Measurements from ENCODE around the gene SEMA6B. TPM values are rescaled to one million over a fixed set of nuclear protein-coding genes. Genes with fewer than 3 reads are reported as not detected.

The SEMA6B gene
- total RNA-seq, 1 donor from 2014 or later, result 1.8 TPM

DNA sequence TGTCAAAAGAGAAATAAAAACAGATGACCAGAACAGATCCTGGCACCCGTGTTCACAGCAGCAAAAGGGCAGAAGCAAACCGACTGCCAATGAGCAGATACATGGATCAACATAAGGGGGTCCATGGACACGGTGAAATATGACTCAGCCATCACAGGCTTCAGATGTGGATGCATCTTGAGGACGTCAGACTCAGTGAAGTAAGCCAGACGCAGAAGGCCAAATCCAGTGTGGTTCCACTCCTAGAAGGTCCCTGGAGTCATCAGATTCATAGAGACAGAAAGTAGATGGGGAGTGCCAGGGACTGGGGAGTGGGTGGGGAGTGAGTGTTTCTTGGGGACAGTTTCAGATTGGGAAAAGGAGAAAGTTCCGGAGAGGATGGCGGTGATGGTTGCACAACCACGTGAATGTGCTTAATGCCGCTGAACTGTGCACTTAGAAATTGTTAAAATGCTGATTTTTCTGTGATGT lies 28.8 kb upstream of the SEMA6B start:
- DNase-seq (ENCODE audit: low spot score) (no peak), ATAC-seq (no peak)

DNA sequence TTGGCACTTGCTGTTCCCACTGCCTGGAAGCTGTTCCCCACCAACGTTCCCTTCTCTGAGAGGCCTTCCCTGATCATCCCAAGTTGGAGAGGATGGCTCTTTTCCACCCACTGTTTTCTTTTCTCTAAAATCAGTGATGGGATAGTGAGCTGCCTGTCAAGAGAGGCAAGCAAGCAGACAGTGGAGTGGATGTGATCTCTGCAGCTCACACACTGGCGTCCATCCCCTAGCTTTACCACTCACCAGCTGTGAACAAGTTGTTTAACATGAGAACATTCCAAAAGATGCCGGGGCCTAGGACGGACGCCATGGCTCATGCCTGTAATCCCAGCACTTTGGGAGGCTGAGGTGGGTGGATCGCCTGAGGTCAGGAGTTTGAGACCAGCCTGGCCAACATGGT lies 28.0 kb upstream of the SEMA6B start:
- DNase-seq (ENCODE audit: low spot score), result no peak
- no peak for ATAC-seq

DNA sequence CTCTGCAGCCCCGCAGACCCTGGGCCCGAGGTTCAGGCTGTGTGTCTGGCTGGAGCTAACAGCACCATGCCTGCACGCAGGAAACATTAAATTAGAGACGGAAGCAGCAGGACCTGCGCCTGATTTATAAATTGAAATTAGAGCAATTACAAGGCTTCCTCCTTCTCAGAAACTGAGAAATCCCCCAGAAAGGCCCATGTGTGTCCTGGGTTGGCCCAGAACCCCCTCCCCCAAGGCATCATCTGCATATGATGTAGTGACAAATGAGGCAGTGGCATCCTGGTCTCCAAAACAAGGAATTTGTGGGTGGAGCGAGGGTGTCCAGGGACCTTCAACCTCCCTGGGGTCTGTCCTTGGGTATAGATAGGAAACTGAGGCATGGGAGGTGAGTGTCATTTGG lies 27.2 kb upstream of the SEMA6B start:
- no peak for ATAC-seq

DNA sequence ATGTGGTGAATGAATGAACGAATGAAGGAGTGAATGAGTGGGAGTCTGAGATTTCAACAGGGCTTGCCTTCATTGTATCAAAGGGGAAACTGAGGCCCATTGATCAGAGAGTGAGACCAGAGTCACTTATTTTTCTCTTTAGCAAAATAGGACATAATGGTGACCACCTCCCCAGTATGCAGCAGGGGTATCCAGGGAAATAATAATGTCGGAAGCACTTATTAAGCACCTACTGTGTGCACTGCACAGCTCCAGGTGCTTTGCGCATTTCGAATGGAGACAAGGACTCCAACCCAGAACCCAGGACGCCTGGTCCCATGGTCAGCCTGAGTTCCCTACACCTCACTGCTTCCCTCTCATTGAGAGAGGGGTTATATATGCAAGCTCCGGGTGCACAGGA lies 26.8 kb upstream of the SEMA6B start:
- no peak for DNase-seq (ENCODE audit: low spot score)
- ATAC-seq, result no peak

More for the DNA sequence above, 27.2 kb upstream of the SEMA6B start:
- DNase-seq (ENCODE audit: low spot score), result no peak

DNA sequence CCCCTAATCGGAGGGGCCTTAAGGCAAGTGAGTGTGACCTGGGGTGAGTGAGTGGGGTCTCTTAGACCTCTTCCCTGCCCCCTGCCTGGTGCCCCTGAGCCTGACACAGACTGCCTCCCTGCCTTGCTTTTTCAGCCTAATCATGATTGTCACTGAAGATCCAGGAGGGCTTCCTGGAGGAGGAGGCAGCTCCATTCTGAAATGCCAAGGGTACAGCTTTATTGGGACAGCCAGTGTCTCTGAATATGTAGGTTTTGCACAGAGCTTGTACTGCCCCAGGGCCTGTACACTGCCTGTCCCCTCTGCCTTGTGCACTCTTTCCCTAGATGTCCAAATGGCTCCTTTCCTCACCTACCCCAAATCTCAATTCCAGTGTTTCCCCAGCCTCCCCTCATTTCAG lies 26.1 kb upstream of the SEMA6B start:
- no peak for ATAC-seq
- DNase-seq (ENCODE audit: low spot score), result no peak

DNA sequence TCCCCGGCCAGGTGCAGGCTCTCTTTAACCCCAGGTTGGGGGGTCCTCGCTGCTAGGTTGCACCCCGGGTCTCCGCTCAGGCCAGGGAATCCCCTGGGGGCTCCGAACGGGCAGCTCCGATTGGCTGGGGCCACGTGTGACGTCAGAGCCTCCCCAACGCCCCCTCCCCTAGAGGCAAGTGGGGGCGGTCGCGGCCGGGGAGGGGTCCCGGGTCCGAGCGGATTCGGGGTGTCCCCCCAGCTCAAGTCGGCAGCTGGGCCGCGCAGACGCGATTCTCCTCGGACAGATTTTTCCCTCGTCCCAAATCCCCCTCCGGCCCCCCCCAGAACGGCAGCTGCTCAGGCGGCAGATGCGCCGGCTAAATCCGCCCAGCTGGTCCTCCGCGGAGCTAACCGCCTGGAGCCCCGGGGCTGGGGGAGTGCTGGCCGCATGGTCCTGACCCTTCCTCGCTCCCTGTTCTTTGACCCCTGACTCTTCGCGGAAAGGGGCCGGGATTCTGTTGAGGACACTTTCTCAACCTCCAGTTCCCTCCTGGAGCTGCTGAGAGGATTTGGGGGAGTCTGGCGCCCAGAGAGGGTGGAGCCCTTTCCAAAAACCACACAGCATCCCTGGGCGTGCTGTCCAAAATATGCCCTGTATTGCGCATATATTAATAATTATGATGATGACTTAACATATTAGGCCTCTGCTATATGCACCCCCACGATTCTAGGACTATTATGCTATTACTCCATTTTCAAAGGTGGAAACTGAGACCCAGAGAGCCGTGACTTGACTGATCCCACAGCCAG lies 25.4 kb upstream of the SEMA6B start:
- ATAC-seq (no peak), DNase-seq (ENCODE audit: low spot score) (no peak)

DNA sequence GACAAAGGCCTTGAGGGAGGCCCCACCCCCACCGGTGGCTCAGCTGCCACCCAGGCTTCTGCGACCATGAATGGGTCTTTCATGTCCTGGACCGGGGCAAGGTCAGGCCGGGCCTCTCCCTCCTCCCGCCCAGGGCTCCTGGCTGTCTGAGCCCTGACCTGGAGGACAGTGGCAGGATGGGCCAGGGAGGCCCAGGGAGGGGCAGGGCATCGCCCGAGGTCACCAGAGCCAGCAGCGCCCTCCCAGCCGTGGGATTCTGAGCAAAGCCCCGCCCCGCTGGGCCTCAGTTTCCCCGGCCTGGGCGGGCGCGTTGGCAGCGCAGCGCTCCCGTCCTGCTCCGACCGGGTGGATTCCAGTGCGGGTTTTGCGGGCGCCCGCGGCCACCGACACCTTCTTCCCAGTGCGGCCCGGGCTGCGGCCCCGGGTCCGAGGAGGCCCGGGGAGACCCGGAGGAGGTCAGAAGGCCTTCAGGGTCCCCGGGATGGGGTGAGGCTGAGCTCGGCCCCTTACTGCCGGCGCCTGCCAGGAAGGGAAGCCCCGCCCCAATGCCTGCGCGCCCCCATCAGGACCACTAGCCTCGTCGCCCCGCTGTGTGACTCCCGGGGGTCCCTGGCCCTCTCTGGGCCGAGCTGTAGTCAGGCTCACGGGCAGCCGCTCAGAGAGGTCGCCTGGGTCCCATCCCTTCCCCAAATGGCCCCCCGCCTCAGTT lies 24.6 kb upstream of the SEMA6B start:
- ATAC-seq, result peak; percentile 61
- no peak for DNase-seq (ENCODE audit: low spot score)

DNA sequence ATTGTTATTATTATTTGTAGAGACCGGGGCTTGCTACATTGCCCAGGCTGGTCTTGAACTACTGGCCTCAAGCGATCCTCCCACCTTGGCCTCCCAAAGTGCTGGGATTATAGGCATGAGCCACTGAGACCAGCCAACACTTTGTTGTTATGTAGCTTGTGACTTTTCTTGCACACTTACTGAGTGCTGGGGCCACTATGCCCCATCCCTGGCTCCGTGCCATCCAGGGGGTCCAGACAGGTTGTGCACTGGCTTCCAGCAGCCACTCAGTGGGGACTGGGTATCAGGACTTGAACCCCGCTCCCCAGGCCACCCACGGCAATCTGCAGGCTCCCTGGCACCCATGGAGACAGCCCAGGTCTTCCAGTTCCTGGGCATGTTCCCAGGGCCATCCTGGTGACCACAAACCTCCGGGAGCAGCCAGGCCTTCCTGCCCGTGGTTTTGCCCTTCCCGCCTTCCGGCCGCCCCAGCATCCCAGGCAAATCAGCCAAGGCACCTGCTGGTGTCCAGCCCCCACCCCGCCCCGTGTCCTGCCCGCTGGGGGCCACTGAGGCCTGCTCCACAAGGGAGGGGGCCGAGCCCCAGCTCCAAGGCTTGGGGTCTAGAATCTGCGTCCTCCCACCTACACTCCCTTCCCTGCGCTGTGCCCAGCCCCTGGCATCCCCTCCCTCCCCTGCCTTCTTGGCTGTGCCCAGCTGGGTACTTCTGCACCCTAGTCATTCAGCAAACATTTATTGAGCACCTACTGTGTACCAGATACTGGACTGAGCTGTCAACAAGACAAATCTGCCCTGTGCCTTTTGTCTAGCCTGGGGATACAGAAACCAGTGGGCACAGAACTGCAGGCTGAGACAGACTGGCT lies 23.7 kb upstream of the SEMA6B start:
- DNase-seq (ENCODE audit: low spot score), result no peak
- ATAC-seq, result peak; percentile 50

DNA sequence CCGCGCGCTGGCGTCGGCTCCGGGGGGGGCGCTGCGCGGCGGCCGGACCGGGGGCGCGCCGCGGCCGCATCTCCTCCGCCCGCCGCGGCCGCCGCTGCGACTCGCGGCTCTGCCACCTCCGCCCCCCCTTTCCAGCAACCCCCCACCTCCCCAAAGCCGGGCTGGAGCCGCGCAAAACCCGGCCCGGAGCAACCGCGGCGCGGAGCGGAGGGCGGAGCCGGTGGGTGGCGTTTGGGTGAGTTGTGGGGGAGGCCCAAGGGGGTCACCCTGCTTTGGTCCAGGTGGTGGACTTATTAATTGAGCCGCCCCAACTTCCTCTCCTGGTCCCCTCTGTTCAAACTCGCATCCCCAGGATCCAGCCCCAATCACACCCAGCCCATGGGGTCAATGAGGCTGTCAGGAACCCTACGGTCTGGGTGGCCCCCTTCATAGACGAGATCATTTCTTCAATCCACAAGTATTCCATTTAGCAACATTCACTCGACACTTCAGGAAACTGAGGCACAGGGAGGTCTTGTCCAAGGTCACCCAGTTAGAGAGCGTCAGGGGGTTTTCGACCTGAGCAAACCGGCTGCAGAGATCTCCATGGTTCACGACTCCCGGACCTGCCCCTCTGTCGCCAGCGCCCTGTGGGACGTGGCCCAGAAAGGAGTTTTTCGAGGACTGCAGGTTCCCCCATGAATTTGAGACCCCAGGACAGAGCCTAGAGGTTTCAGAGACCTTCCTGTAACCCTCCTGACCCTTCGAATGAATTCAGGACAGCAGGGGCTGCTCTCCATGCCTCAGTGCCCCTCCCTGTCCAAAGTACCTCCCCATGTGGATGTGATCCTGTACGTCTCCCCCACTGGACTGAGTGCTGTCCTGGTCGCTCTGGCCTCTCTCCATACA lies 22.4 kb upstream of the SEMA6B start:
- DNase-seq (ENCODE audit: low spot score) (no peak), ATAC-seq (no peak)

DNA sequence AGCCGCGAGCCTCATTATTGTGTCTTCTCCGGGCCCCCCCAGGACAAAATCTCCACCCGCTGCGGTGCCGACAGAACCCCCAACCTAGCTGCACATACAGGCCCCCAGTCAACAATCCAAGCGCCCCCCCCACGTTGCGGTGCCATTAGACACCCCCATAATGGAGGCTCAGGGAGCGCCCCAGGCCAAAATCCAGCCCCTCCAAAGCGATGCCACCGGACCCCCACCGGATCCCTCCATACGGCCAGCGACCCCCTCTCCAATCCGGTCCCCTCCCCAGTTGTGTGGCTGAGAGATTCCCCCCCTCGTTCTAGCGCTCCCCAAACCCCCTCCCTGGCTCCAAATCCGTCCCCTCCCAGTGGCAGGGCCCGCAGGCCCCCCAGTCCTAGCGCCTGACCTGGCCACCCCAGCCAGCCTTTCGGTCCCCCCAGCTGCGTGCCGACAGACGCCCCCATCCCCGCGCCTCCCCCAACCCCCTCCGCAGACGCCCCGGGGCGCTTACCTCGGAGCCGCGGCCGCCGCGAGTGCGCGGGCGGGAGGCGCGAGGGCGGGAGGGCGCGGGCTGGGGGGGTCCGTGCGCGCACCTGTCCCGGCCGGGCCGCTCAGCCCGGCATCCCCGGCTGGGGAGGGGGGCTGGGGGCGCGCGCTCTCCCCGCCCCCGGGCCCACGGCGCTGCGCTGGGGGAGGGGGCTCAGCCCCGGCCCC lies 21.6 kb upstream of the SEMA6B start:
- ATAC-seq, result no peak
- DNase-seq (ENCODE audit: low spot score), result no peak

DNA sequence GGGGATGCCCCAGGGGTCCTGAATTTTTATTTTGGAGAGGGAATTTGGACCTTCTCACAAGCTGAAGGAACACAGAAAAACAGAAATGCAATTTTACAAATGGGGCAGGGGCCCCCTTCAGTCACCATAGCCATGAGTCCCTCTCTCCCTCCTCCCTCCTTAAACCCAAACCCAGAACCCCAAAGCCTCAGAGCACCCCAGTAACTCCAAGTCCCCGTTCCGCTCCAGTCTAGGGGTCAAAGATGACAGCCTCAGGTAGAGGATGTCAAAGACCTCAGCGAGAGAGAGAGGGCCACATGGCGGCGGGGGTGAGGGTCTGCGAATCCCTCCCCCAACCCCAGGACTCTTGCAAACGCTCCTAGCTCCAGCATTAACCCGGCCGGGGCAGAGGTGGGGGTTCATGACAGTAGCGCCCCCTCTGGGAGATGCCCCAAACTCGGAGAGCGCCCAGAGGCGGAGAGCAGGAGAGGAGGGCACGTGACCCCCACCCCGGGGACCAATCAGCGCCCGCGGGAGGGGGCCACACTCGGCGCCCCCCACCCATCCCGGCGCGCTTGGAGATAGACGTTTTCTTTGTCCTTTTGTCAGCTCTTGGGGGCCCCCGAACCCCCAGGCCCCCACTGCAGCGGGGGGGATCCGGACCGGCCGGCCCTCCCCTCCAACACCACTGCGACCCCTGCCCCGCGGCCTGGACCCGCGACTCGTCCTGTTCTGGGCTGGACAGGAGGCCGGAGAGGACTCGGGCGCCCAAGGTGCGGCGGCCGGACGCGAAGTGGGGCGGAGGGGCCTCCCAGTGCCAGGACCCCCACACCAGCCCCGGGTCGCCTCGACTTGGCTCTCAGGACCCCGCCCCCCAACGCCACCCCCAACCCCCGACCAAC lies 20.8 kb upstream of the SEMA6B start:
- ATAC-seq (no peak), DNase-seq (ENCODE audit: low spot score) (no peak)

DNA sequence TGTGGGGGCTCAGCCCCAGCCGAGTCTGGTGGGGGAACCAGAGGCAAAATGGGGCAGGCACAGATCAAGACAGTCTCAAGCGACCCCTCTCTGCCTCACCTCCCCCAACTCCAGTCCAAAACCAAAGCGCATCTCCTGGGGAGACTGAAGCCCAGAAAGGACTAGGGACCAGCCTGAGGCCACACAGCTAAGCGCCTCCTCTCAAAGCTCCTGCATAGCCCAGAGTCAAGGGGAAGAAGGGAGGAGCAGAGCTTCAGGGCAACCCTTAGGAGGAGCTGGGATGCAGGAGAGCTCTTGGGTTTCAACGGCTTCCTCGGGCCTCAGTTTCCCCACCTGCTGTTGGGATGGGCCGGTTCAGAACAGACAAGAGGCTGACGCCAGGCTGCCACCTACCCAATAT lies 19.9 kb upstream of the SEMA6B start:
- no peak for ATAC-seq
- no peak for DNase-seq (ENCODE audit: low spot score)

DNA sequence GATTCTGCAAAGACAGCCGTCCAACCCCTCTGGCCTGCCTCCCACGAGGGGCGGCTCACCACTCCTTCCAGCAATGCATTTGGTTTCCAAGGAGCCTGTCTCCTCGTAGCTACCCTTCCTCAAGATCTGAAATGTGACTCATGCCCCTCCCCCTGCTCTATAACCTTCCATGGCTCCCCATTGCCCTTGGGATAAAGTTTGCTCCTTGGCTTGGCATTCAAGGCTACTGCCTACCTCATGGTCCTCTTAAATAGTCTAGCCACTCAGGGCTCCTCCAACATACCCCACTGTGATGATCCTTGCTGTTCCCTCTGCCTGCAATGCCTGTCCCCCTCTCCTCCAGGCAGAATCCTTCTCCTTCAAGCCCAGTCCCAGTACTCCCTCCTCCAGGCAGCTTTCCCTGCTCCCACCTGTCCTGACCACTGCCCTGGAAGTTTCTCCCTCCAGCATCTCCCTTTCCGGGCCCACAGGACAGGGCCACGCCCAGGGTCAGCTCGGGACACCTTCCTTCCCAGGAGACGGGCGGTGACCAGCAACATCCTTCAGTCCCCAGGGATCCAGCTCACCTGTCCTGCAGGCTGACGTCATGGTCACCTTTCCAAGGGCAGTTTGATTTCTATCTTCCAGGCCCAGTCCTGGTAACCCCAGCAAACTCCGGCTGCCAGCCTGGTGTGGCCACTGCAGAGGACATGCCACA lies 19.2 kb upstream of the SEMA6B start:
- DNase-seq (ENCODE audit: low spot score), result no peak

DNA sequence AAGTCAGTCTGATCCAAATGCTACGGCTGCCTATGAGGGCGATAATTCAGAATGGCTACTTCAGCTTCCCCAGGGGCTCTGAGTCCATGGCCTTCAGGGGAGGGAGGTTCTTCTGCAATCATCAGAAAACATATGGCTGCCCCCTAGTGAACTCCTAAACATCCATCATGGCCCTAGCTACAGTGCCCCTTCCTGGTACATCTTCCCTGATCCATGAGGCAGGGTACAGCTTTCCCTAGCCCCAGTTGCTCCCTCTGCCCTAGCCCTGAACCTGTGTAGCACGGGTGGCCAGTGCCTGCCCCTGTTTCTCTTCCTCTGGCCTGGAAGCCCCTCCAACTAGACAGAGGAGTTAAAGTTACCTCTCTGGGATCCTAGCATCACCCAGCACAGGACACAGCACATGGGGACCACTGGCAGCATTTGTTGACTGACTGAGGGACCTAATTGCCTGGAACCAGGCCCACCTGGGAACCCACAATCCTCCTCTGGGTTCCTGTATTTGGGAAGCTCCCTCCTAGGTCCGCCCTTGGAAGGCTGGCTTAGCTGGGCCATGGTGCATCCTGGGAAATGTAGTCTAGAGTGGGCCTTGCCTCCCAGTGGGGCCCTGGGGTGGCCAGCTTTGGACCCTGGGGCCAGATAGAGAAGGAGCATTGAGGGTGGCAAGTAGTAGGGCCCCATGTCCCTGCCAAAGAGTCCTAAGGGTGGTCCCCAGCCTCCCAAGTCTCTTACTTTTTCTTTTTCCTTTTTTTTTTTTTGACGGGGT lies 17.7 kb upstream of the SEMA6B start:
- peak; percentile 31 for ATAC-seq
- no peak for DNase-seq (ENCODE audit: low spot score)

More for the DNA sequence above, 19.2 kb upstream of the SEMA6B start:
- ATAC-seq, result no peak

DNA sequence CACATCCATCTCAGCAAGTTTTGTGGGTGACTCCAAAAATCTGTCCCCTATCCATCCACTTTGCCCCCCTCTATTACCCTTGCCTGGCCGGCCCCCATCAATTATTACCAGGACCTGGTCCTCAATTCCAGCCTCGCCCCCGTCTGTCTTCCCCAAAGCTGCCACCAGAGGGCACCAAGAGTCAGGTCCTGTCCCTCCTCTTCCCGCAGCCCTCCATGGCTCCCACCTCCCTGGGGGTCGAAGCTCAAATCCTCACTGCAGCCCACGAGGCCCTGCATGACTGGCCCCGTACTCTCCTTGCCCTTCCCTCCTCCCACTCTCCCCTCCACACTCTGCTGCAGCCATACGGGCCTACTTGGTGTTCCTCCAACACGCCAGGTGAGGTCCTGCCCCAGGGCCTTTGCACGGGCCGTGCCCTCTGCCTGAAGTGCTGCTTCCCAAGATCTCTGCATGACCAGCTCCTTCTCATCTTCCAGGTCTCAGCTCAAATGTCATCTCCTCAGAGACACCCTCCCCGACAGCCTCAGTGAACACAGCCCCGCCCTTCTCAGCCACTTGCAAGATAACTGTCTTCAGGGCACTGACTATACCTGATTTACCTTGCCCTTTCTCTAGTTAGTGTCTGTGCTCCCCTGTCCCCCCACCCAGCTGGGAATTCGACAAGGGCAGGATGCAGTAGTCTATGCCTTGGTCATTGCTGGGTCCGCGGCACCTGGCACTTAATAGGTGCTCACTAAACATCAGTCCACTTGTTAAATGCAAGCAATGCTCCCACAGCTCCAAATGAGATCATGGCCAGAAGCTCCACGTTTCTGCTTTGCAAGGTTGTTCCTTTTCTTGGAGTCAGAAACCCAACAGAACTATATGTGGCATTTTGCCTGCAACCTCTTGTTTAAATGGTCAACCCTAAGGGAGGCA lies 16.8 kb upstream of the SEMA6B start:
- ATAC-seq (peak; percentile 84), DNase-seq (ENCODE audit: low spot score) (peak; percentile 66)

DNA sequence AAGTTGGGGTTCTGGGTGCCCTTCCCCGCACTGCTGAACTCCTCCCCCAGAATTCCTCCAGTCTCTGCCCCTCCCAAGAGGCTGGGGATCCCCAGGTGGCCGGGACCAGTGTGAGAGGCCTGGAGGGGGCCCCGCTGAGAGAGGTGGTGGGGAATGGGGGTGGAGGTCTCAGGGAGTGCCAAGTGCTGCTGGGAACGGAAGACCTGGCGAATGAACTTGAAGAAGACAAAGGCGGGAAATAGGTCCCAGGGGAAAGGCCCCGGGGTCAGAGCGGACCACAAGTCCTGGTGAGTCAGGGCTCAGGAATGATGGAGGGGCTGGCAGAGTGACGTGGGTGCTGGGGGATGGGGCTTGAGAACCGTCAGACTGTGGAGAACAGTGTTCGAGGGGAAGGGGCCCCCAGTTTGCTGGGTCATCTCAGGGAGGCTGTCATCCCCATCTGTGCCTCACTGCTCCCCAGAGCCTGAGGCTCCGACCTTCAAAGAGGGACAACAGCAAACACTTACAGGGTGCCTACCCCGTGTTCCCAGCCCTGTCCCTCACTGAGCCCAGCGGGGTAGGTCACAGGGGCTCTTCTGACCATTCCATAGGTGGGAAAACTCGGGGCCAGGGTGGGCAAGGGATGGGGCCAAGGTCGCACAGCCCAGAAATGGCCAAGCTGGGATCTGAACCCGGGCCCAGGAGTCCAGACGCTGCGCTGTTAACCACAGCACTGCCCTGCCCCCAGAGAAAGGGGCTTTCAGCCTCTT lies 16.0 kb upstream of the SEMA6B start:
- ATAC-seq (peak; percentile 14), DNase-seq (ENCODE audit: low spot score) (no peak)

All from left lobe of liver (tissue), 2 donors.